Rectal smooth muscle tissue (tissue), 1 donor: ENCODE data around the gene ZNF236.

Experiments used
- H3K27ac ChIP-seq: one replicate; pipeline ENCODE4 v1.7.0; 2013; ENCODE audit warnings: low read depth, low read length, inconsistent platforms
- H3K27me3 ChIP-seq: one replicate; pipeline ENCODE4 v1.7.0; 2013; ENCODE audit warnings: low read length; ENCODE audit not compliant: control insufficient read depth, insufficient read depth
- H3K36me3 ChIP-seq: one replicate; pipeline ENCODE4 v1.7.0; 2013; ENCODE audit warnings: low read length; ENCODE audit not compliant: control insufficient read depth, insufficient read depth
- H3K4me1 ChIP-seq: one replicate; pipeline ENCODE4 v1.7.0; 2013; ENCODE audit warnings: low read length; ENCODE audit not compliant: control insufficient read depth, insufficient read depth
- H3K4me3 ChIP-seq: one replicate; pipeline ENCODE4 v1.7.0; 2013; ENCODE audit warnings: low read length
- H3K9ac ChIP-seq: one replicate; pipeline ENCODE4 v1.7.0; 2013; ENCODE audit warnings: low read length

The ZNF236 gene

GRCh38 chr18:76977684-76978232 is 155.4 kb downstream of the ZNF236 start:
- Histone ChIP-seq H3K9ac (no peak overlapping the region), H3K4me1 (no peaks in the 10 kb centered on the region), H3K27ac (no peak overlapping the region), H3K36me3 (no peaks in the 10 kb centered on the region), H3K27me3 (no peaks in the 10 kb centered on the region), H3K4me3 (no peak overlapping the region)

- H3K4me3 ChIP-seq, result no peak overlapping the region
- no peaks in the 10 kb centered on the region for H3K4me1 ChIP-seq
- H3K36me3 ChIP-seq, result no peaks in the 10 kb centered on the region
- no peaks in the 10 kb centered on the region for H3K27me3 ChIP-seq
- no peak overlapping the region for H3K27ac ChIP-seq
- no peak overlapping the region for H3K9ac ChIP-seq
Observed at GRCh38 chr18:76978616-76979015, 156.3 kb downstream of the ZNF236 start.

GRCh38 chr18:76979111-76979751 is 156.9 kb downstream of the ZNF236 start:
- Histone ChIP-seq H3K4me3 (no peak overlapping the region), H3K27ac (no peak overlapping the region), H3K36me3 (no peaks in the 10 kb centered on the region), H3K4me1 (no peaks in the 10 kb centered on the region), H3K27me3 (no peaks in the 10 kb centered on the region), H3K9ac (no peak overlapping the region)

- no peaks in the 10 kb centered on the region for H3K36me3 ChIP-seq
- H3K4me1 ChIP-seq, result no peaks in the 10 kb centered on the region
- no peaks in the 10 kb centered on the region for H3K27me3 ChIP-seq
- no peak overlapping the region for H3K27ac ChIP-seq
- H3K9ac ChIP-seq, result no peak overlapping the region
- H3K4me3 ChIP-seq, result no peak overlapping the region
Observed at GRCh38 chr18:76979906-76980305, 157.5 kb downstream of the ZNF236 start.

GRCh38 chr18:76980663-76981395 is 158.5 kb downstream of the ZNF236 start:
- no peak overlapping the region for H3K27ac ChIP-seq
- no peaks in the 10 kb centered on the region for H3K27me3 ChIP-seq
- no peak overlapping the region for H3K4me3 ChIP-seq
- H3K4me1 ChIP-seq, result no peaks in the 10 kb centered on the region
- H3K36me3 ChIP-seq, result no peaks in the 10 kb centered on the region
- no peak overlapping the region for H3K9ac ChIP-seq

GRCh38 chr18:76981396-76981968 is 159.1 kb downstream of the ZNF236 start:
- Histone ChIP-seq H3K27ac (no peak overlapping the region), H3K4me3 (no peak overlapping the region), H3K9ac (no peak overlapping the region), H3K4me1 (no peaks in the 10 kb centered on the region), H3K36me3 (no peaks in the 10 kb centered on the region), H3K27me3 (no peaks in the 10 kb centered on the region)

- no peak overlapping the region for H3K4me3 ChIP-seq
- H3K4me1 ChIP-seq, result no peaks in the 10 kb centered on the region
- H3K27me3 ChIP-seq, result no peaks in the 10 kb centered on the region
- H3K27ac ChIP-seq, result no peak overlapping the region
- H3K9ac ChIP-seq, result no peak overlapping the region
- no peaks in the 10 kb centered on the region for H3K36me3 ChIP-seq
Observed at GRCh38 chr18:76982038-76982437, 159.7 kb downstream of the ZNF236 start.

- H3K4me1 ChIP-seq, result no peaks in the 10 kb centered on the region
- no peak overlapping the region for H3K9ac ChIP-seq
- no peaks in the 10 kb centered on the region for H3K36me3 ChIP-seq
- no peaks in the 10 kb centered on the region for H3K27me3 ChIP-seq
- H3K27ac ChIP-seq, result no peak overlapping the region
- peak overlapping the region; percentile 33 for H3K4me3 ChIP-seq
Observed at GRCh38 chr18:76982841-76983583, 160.7 kb downstream of the ZNF236 start.

- Histone ChIP-seq H3K27me3 (no peaks in the 10 kb centered on the region), H3K4me3 (no peak overlapping the region), H3K27ac (no peak overlapping the region), H3K36me3 (no peaks in the 10 kb centered on the region), H3K4me1 (no peaks in the 10 kb centered on the region), H3K9ac (no peak overlapping the region)
Observed at GRCh38 chr18:76983613-76984051, 161.3 kb downstream of the ZNF236 start.

GRCh38 chr18:76984193-76985155 is 162.1 kb downstream of the ZNF236 start:
- no peaks in the 10 kb centered on the region for H3K36me3 ChIP-seq
- no peaks in the 10 kb centered on the region for H3K4me1 ChIP-seq
- no peak overlapping the region for H3K27ac ChIP-seq
- H3K27me3 ChIP-seq, result no peaks in the 10 kb centered on the region
- no peak overlapping the region for H3K9ac ChIP-seq
- no peak overlapping the region for H3K4me3 ChIP-seq

GRCh38 chr18:76985156-76985950 is 163.0 kb downstream of the ZNF236 start:
- Histone ChIP-seq H3K4me3 (no peak overlapping the region), H3K27me3 (no peaks in the 10 kb centered on the region), H3K4me1 (no peaks in the 10 kb centered on the region), H3K9ac (no peak overlapping the region), H3K27ac (no peak overlapping the region), H3K36me3 (no peaks in the 10 kb centered on the region)
